A549 (cell line): ENCODE data around the gene TSGA10IP.

Source experiments
- TF ChIP-seq, protein P1 (sequence below): IDR thresholded peaks from 2 replicates; pipeline ENCODE4 v1.6.1; 2012; ENCODE audit warnings: low read depth, borderline replicate concordance
- TF ChIP-seq, protein P2 (sequence below): IDR thresholded peaks from 2 replicates; pipeline ENCODE4 v1.6.1; 2012

DNA sequence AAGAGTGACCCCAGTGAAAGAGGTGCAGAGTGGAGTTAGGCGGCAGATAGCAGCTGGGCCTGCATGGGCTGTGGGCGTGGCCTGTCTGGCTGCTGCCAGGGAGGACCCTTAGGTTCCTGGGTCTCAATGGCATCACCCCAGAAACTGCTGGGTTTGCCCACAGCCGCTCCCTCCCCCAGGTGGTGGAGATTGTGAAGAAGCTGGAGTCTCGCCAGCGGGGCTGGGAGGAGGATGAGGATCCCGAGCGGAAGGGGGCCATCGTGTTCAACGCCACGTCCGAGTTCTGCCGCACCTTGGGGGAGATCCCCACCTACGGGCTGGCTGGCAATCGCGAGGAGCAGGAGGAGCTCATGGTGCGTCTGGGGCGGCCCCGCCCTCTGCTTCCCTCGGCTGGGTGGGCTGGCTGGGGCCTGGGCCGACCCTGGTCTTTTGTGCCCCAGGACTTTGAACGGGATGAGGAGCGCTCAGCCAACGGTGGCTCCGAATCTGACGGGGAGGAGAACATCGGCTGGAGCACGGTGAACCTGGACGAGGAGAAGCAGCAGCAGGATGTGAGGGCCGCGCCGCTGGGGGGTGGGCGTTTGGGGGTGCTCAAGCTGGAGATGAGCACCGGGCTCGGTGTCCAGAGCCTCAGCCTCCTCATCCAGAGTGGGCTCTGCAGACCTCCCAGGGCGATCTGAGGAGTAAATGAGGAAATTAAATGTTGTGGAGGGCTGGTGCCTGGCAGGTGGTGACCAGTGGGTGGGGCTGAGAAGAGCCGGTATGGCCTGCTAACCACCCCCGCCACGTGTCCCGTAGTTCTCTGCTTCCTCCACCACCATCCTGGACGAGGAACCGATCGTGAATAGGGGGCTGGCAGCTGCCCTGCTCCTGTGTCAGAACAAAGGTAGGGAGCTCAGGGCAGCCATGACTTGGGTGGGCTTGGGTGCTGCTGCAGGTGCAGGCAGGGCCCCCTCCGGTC, 31.2 kb downstream of the TSGA10IP start:
- TF ChIP-seq, protein P1, sequence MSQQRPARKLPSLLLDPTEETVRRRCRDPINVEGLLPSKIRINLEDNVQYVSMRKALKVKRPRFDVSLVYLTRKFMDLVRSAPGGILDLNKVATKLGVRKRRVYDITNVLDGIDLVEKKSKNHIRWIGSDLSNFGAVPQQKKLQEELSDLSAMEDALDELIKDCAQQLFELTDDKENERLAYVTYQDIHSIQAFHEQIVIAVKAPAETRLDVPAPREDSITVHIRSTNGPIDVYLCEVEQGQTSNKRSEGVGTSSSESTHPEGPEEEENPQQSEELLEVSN: no peak
- TF ChIP-seq, protein P2, sequence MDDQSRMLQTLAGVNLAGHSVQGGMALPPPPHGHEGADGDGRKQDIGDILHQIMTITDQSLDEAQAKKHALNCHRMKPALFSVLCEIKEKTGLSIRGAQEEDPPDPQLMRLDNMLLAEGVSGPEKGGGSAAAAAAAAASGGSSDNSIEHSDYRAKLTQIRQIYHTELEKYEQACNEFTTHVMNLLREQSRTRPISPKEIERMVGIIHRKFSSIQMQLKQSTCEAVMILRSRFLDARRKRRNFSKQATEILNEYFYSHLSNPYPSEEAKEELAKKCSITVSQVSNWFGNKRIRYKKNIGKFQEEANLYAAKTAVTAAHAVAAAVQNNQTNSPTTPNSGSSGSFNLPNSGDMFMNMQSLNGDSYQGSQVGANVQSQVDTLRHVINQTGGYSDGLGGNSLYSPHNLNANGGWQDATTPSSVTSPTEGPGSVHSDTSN: no peak
